Measurements from ENCODE around the gene OR9Q1. TPM values are rescaled to one million over a fixed set of nuclear protein-coding genes. Genes with fewer than 3 reads are reported as not detected.

The OR9Q1 gene
- total and polyA plus RNA-seq, 2 of the 8 experiments (the other 6 are each of a cell fraction or from before 2014, with no cell fraction given), result not detected

DNA sequence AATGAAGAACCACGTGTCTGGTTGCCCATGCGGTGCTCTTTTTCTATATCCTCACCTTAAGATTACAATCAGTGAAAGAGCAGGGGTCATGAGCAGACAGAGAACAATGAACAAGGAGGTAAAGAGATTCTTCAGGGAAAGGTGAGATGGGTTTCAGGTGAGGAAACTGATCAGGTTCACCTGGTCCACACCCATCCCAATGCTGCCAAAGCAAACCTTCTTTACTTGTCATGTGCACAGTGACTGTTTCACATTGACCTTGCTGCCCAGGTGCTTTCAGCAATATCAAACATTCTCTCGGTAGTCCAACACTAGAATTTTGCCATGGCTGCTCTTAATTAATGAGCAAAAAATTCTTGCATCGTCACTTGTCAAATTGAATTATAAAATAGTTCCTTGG, 140.7 kb downstream of the OR9Q1 start:
- Histone ChIP-seq H3K4ac (replicated peaks; ENCODE audit: insufficient read length, low read depth, low read length) (no peak overlapping the region), H3K4me1 (replicated peaks in 1 of 4; ENCODE audit: control insufficient read depth in 3 of 4, insufficient read depth in 4 of 4, low read length in 3 of 4) (no peaks in the 10 kb centered on the region), H3K14ac (ENCODE audit: insufficient read length) (no peak overlapping the region), H3K4me2 (ENCODE audit: insufficient read depth in 1 of 2, low read depth in 2 of 2, low read length in 2 of 2) (no peak overlapping the region), H3K23ac (ENCODE audit: insufficient read length) (no peak overlapping the region), H3K9me3 (ENCODE audit: insufficient read depth in 2 of 2, low read depth in 1 of 2, low read length in 1 of 2) (peaks cover 0 to 7% of the 10 kb centered on the region in 2 experiments; a peak in 1 of 4 replicates), H3K4me3 (ENCODE audit: extremely low read depth in 1 of 4, insufficient read depth in 2 of 4, low read depth in 3 of 4, low read length in 4 of 4) (no peak overlapping the region), H2BK120ac (replicated peaks; ENCODE audit: low read depth, low read length) (no peak overlapping the region), H3K27me3 (replicated peaks in 1 of 4; ENCODE audit: control insufficient read depth in 3 of 4, extremely low read depth in 1 of 4, insufficient read depth in 3 of 4, low read length in 3 of 4) (no peaks in the 10 kb centered on the region), H2BK15ac (ENCODE audit: low read length) (no peak overlapping the region), H2BK5ac (ENCODE audit: low read depth, low read length) (no peak overlapping the region), H2AFZ (ENCODE audit: low read length) (no peak overlapping the region), H3K79me2 (ENCODE audit: control insufficient read depth in 1 of 2, insufficient read depth in 2 of 2, low read length in 2 of 2) (no peaks in the 10 kb centered on the region), H4K91ac (replicated peaks; ENCODE audit: insufficient read length, low read length) (no peak overlapping the region), H3K23me2 (ENCODE audit: low read depth, low read length) (no peaks in the 10 kb centered on the region), H3K79me1 (ENCODE audit: low read depth, low read length) (no peaks in the 10 kb centered on the region), H3K27ac (ENCODE audit: low read depth, low read length) (no peak overlapping the region), H3K56ac (replicated peaks; ENCODE audit: insufficient read length, low read depth, low read length) (no peak overlapping the region), H4K20me1 (replicated peaks in 1 of 2; ENCODE audit: control insufficient read depth in 1 of 2, insufficient read depth in 2 of 2, low read length in 2 of 2) (no peaks in the 10 kb centered on the region), H2AK5ac (ENCODE audit: low read depth, low read length) (no peak overlapping the region), H3K9ac (replicated peaks in 1 of 4; ENCODE audit: extremely low read depth in 1 of 4, low read depth in 3 of 4, low read length in 3 of 4) (no peak overlapping the region), H3K36me3 (ENCODE audit: control insufficient read depth in 2 of 4, insufficient read depth in 4 of 4, low read length in 3 of 4) (no peaks in the 10 kb centered on the region), H4K5ac (ENCODE audit: insufficient read length, low read depth, low read length) (no peak overlapping the region), H2BK20ac (ENCODE audit: low read length) (no peak overlapping the region), H2BK12ac (ENCODE audit: low read depth, low read length) (no peak overlapping the region), H3K18ac (ENCODE audit: extremely low read depth, low read length) (no peak overlapping the region), H4K8ac (ENCODE audit: extremely low read depth, insufficient read depth, low read length) (no peak overlapping the region)
- no peak for TF ChIP-seq BACH1 (IDR thresholded peaks at IDR 0.05; ENCODE audit: low read length)
- ChIA-PET POLR2A (ENCODE audit: partially characterized antibody) (no interaction called here), CTCF (ENCODE audit: partially characterized antibody) (no interaction called here)
- 77% methylated on average over 4 of the region's 4 CpGs; no CpG with 5 or more reads in 1 of the 2 experiments for WGBS, 2 experiments (ENCODE audit: extremely low coverage in 1 of 2, insufficient coverage in 1 of 2, insufficient read length in 1 of 2, insufficient replicate concordance in 2 of 2, low coverage in 1 of 2, low lambda C conversion rate in 2 of 2, missing lambda C conversion rate in 1 of 2)
- no peak for FAIRE-seq
- no peak for DNase-seq (ENCODE audit: low read depth in 1 of 2, low spot score in 2 of 2)
